HepG2 (cell line): ENCODE measurements around the gene ACVRL1. TPM values are rescaled to one million over a fixed set of nuclear protein-coding genes. Genes with fewer than 3 reads are reported as not detected.

Experiments
- ATAC-seq: fragments of 200-7000 bp; cut with Tn5 transposase; 3 replicates; pipeline ENCODE4 v1.9.1; 2020; ENCODE audit warnings: mild to moderate bottlenecking, moderate library complexity
- BruUV-seq: library from RNA; stranded (reverse); fragments of 400-500 nt; replicated peaks from 2 replicates; lab custom pipeline; 2021; lab: Mats Ljungman, UMichigan
- CTCF ChIA-PET: fragments of 300-600 bp; formaldehyde crosslinking; extraction: SDS; loops from one replicate; lab custom pipeline; 2021; ENCODE audit warnings: low total read pairs, inconsistent platforms, low intra/inter-chr PET ratio; lab: Yijun Ruan, JAX
- POLR2A ChIA-PET: fragments of 350-600 bp; sonication (Branson Sonifier 250); formaldehyde crosslinking; loops from one replicate; lab custom pipeline; 2020; ENCODE audit warnings: antibody characterized with exemption, inconsistent platforms; lab: Yijun Ruan, JAX
- DNase-seq: peaks from one replicate; pipeline ENCODE4 v3.0.0-alpha.2; 2015; ENCODE audit warnings: low spot score
- FAIRE-seq: peaks from 3 replicates; lab custom pipeline; 2011; peaks lifted over from hg19 to GRCh38; lab: Jason Lieb, UNC
- H2AFZ ChIP-seq: one replicate; pipeline ENCODE4 v1.6.1; 2011; ENCODE audit warnings: low read length, inconsistent platforms
- H3K27ac ChIP-seq: fragments of 300-600 bp; 3 replicates; pipeline ENCODE4 v1.8.0; 2011; ENCODE audit warnings: mixed run types, mild to moderate bottlenecking, mixed read lengths, low read length, inconsistent platforms; ENCODE audit not compliant: insufficient read depth; ENCODE audit errors: extremely low read length
- H3K27me3 ChIP-seq, 2 experiments: fragments of 200-600 bp in 1 of 2; 2 replicates in 1 of 2; 3 replicates in 1 of 2; pipeline versions ENCODE4 v1.6.0 to v1.8.0; 2011; ENCODE audit warnings: low read length in 2 of 2, mild to moderate bottlenecking in 2 of 2, moderate library complexity in 2 of 2, inconsistent platforms in 1 of 2; ENCODE audit not compliant: insufficient read depth in 2 of 2, control insufficient read depth in 1 of 2
- H3K36me3 ChIP-seq, 2 experiments: fragments of 200-600 bp in 1 of 2; replicated peaks in 1 of 2; 2 replicates in 1 of 2; 3 replicates in 1 of 2; pipeline versions ENCODE4 v1.5.1 to v1.8.0; 2011; ENCODE audit warnings: low read length in 2 of 2, inconsistent platforms in 1 of 2; ENCODE audit not compliant: insufficient read depth in 2 of 2, control insufficient read depth in 1 of 2
- H3K4me1 ChIP-seq: 2 replicates; pipeline ENCODE4 v1.5.1; 2012; ENCODE audit warnings: low read length, inconsistent platforms; ENCODE audit not compliant: insufficient read depth
- H3K4me2 ChIP-seq: 2 replicates; pipeline ENCODE4 v1.6.0; 2011; ENCODE audit warnings: low read depth, low read length, inconsistent platforms
- H3K4me3 ChIP-seq, 3 experiments: fragments of 200-600 bp in 1 of 3; sonication (generic), shearing (Covaris generic) in 1 of 3; replicated peaks in 1 of 3; 2 replicates each; pipeline ENCODE4 v1.5.1; 2011 to 2016; ENCODE audit warnings: low read length in 3 of 3, inconsistent platforms in 2 of 3, low read depth in 2 of 3, mild to moderate bottlenecking in 2 of 3, control low read depth in 1 of 3, mixed read lengths in 1 of 3; ENCODE audit not compliant: insufficient read depth in 1 of 3
- H3K79me2 ChIP-seq: one replicate; pipeline ENCODE4 v1.6.1; 2011; ENCODE audit warnings: low read length, inconsistent platforms; ENCODE audit not compliant: insufficient read depth
- H3K9ac ChIP-seq: 2 replicates; pipeline ENCODE4 v1.6.0; 2011; ENCODE audit warnings: mild to moderate bottlenecking, low read depth, low read length, inconsistent platforms; ENCODE audit not compliant: insufficient read depth
- H3K9me3 ChIP-seq: 2 replicates; pipeline ENCODE4 v1.5.1; 2012; ENCODE audit warnings: mild to moderate bottlenecking, low read length
- H4K20me1 ChIP-seq: 2 replicates; pipeline ENCODE4 v1.6.0; 2011; ENCODE audit warnings: inconsistent platforms, mild to moderate bottlenecking, low read length, moderate library complexity; ENCODE audit not compliant: insufficient read depth
- AGO1 ChIP-seq: fragments of 200-400 bp; formaldehyde crosslinking; IDR thresholded peaks from 2 replicates; pipeline ENCODE4 v1.6.1; 2017; ENCODE audit warnings: mild to moderate bottlenecking, low read depth, low read length, moderate library complexity; ENCODE audit not compliant: poor library complexity, severe bottlenecking
- HOXA5 ChIP-seq: sonication (generic); formaldehyde crosslinking; IDR thresholded peaks from 2 replicates; pipeline ENCODE4 v1.4.0; 2020; ENCODE audit warnings: missing genetic modification reagents
- KLF16 ChIP-seq, 2 experiments: sonication (generic) in 1 of 2; formaldehyde crosslinking in 1 of 2; IDR thresholded peaks; 2 replicates each; pipeline versions ENCODE4 v1.6.1 to v1.8.0; 2016 to 2023; ENCODE audit warnings: missing genetic modification reagents in 2 of 2, missing compliant biosample characterization in 1 of 2
- MIXL1 ChIP-seq: IDR thresholded peaks from 2 replicates; pipeline ENCODE4 v1.6.1; 2016
- NFE2L2 ChIP-seq: fragments of 150-350 bp; IDR thresholded peaks from 2 replicates; pipeline ENCODE4 v1.6.1; 2014; ENCODE audit warnings: low read length
- PITX1 ChIP-seq: sonication (generic); formaldehyde crosslinking; IDR thresholded peaks from 2 replicates; pipeline ENCODE4 v1.5.1; 2020; ENCODE audit warnings: mild to moderate bottlenecking, missing genetic modification reagents
- TBP ChIP-seq: sonication (generic); formaldehyde crosslinking; IDR thresholded peaks from 2 replicates; pipeline ENCODE4 v1.5.0; 2020; ENCODE audit warnings: missing genetic modification reagents
- ZNF678 ChIP-seq: sonication (generic); formaldehyde crosslinking; IDR thresholded peaks from 2 replicates; pipeline ENCODE4 v1.4.0; 2020; ENCODE audit warnings: mild to moderate bottlenecking, missing genetic modification reagents
- ZXDC ChIP-seq: sonication (generic); formaldehyde crosslinking; IDR thresholded peaks from 2 replicates; pipeline ENCODE4 v1.5.0; 2020; ENCODE audit warnings: mild to moderate bottlenecking, missing genetic modification reagents
- WGBS: methylation state at CpG from one replicate; pipeline ENCODE4 v1.1.6; 2017; ENCODE audit warnings: low lambda C conversion rate; 5-methylcytosine and 5-hydroxymethylcytosine counted together
- in situ Hi-C: cut with HindIII; loops from 2 replicates; pipeline ENCODE4 v1.10.0; 2017; ENCODE audit warnings: low pct_unique_long_range_greater_than_20kb; ENCODE audit not compliant: extremely low pct_ligation_motif_present
- intact Hi-C: fragments of 100-400 bp; cut with micrococcal nuclease; formaldehyde crosslinking; loops from one replicate; pipeline ENCODE4 v1.10.0; 2022; ENCODE audit not compliant: unreplicated experiment
- polyA plus RNA-seq, 8 experiments: library from polyadenylated mRNA; depleted of rRNA in 3 of 8; stranded (reverse) in 7 of 8; unstranded in 1 of 8; fragments of >200 nt; fragmentation: Illumina TruSeq in 4 of 8; extraction: Trizol in 4 of 8; gene quantifications; 2 replicates each; pipeline versions ENCODE4 v1.2.1 to v1.2.3, GENCODE V29; 2011 to 2016; ENCODE audit warnings: low read depth in 4 of 8, missing spikeins in 1 of 8, mixed read lengths in 1 of 8; ENCODE audit not compliant: insufficient read depth in 1 of 8
- total RNA-seq, 5 experiments: library from RNA; depleted of rRNA; stranded (reverse); fragments of >200 nt; fragmentation: Illumina TruSeq; extraction: Trizol; gene quantifications; 2 replicates each; pipeline ENCODE4 v1.2.3, GENCODE V29; 2016; ENCODE audit warnings: low read depth in 1 of 5
- TF ChIP-seq, protein P1 (sequence below): sonication (generic); formaldehyde crosslinking; IDR thresholded peaks from 2 replicates; pipeline ENCODE4 v1.5.1; 2020; ENCODE audit warnings: missing genetic modification reagents, mild to moderate bottlenecking, borderline replicate concordance
- TF ChIP-seq, protein P2 (sequence below): sonication (generic); formaldehyde crosslinking; IDR thresholded peaks from 2 replicates; pipeline ENCODE4 v1.5.0; 2020; ENCODE audit warnings: missing genetic modification reagents
- TF ChIP-seq, protein P3 (sequence below): sonication (generic); formaldehyde crosslinking; IDR thresholded peaks from 2 replicates; pipeline ENCODE4 v1.9.0; 2022; ENCODE audit warnings: low read depth, missing genetic modification reagents

The ACVRL1 gene
- total and polyA plus RNA-seq, 2 of the 13 experiments (the other 11 are each of a cell fraction or from before 2014, with no cell fraction given): not detected

GRCh38 chr12:51908876-51909592 is 1.7 kb downstream of the ACVRL1 start:
- H3K4me3 ChIP-seq: no peak overlapping the region
- FAIRE-seq (no peak), DNase-seq (no peak), ATAC-seq (no peak)
- no peaks in the 10 kb centered on the region for H3K79me2 ChIP-seq
- no peak overlapping the region for H2AFZ ChIP-seq
- in situ Hi-C loops (no loop called here), intact Hi-C loops (no loop called here)
- no peak overlapping the region for H3K4me2 ChIP-seq
- no peaks in the 10 kb centered on the region for H3K9me3 ChIP-seq
- 8% methylated on average over 8 of the region's 9 CpGs for WGBS
- H3K9ac ChIP-seq: no peak overlapping the region
- no peak overlapping the region for H3K27ac ChIP-seq
- no peak for TF ChIP-seq NFE2L2
- TF ChIP-seq, protein P1, sequence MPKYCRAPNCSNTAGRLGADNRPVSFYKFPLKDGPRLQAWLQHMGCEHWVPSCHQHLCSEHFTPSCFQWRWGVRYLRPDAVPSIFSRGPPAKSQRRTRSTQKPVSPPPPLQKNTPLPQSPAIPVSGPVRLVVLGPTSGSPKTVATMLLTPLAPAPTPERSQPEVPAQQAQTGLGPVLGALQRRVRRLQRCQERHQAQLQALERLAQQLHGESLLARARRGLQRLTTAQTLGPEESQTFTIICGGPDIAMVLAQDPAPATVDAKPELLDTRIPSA (CRISPR knock-in tag): no peak
- no peak for TF ChIP-seq PITX1 (CRISPR knock-in tag)
- TF ChIP-seq, protein P2, sequence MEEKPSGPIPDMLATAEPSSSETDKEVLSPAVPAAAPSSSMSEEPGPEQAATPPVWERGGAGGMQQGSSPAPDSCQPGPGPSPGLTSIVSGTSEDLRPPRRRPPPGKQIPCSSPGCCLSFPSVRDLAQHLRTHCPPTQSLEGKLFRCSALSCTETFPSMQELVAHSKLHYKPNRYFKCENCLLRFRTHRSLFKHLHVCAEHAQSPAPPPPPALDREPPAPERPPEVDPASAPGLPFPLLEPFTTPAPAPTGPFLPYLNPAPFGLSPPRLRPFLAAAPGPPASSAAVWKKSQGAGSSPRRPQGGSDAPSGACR: no peak
- TF ChIP-seq MIXL1 (CRISPR knock-in tag): no peak
- no peak for TF ChIP-seq KLF16 (CRISPR knock-in tag; IDR thresholded peaks at IDR 0.05)
- no peaks in the 10 kb centered on the region for H4K20me1 ChIP-seq
- 0 out of 2 replicates have a peak, but pooled peaks cover 9% of the 10 kb centered on the region for H3K4me1 ChIP-seq
- peaks cover 4 to 59% of the 10 kb centered on the region in 2 experiments; a peak in 4 of 5 replicates for H3K27me3 ChIP-seq
- H3K36me3 ChIP-seq: no peaks in the 10 kb centered on the region
- no TSS peak for BruUV-seq
- POLR2A ChIA-PET: no interaction called here
- CTCF ChIA-PET: no interaction called here

- ChIA-PET POLR2A (no interaction called here), CTCF (no interaction called here)
- Histone ChIP-seq H3K4me3 (no peak overlapping the region), H3K4me2 (no peak overlapping the region), H3K9ac (no peak overlapping the region), H3K9me3 (no peaks in the 10 kb centered on the region), H3K36me3 (no peaks in the 10 kb centered on the region), H3K27me3 (peaks cover 4 to 56% of the 10 kb centered on the region in 2 experiments; a peak in 4 of 5 replicates), H2AFZ (no peak overlapping the region), H3K27ac (no peak overlapping the region), H3K4me1 (0 out of 2 replicates have a peak, but pooled peaks cover 9% of the 10 kb centered on the region), H4K20me1 (no peaks in the 10 kb centered on the region), H3K79me2 (no peaks in the 10 kb centered on the region)
- WGBS: 35% methylated on average over 6 of the region's 6 CpGs
- ATAC-seq (no peak), DNase-seq (no peak), FAIRE-seq (no peak)
- in situ Hi-C loops: no loop called here
- no TSS peak for BruUV-seq
- intact Hi-C loops: no loop called here
- TF ChIP-seq ZXDC: no peak
- TF ChIP-seq, protein P3, sequence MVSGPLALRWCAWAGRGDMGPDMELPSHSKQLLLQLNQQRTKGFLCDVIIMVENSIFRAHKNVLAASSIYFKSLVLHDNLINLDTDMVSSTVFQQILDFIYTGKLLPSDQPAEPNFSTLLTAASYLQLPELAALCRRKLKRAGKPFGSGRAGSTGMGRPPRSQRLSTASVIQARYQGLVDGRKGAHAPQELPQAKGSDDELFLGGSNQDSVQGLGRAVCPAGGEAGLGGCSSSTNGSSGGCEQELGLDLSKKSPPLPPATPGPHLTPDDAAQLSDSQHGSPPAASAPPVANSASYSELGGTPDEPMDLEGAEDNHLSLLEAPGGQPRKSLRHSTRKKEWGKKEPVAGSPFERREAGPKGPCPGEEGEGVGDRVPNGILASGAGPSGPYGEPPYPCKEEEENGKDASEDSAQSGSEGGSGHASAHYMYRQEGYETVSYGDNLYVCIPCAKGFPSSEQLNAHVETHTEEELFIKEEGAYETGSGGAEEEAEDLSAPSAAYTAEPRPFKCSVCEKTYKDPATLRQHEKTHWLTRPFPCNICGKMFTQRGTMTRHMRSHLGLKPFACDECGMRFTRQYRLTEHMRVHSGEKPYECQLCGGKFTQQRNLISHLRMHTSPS (CRISPR knock-in tag): no peak
- TF ChIP-seq TBP: no peak
- no peak for TF ChIP-seq AGO1
- no peak for TF ChIP-seq HOXA5
- no peak for TF ChIP-seq ZNF678 (CRISPR knock-in tag)
These were observed 2.9 kb downstream of the ACVRL1 start for GRCh38 chr12:51910168-51910567.
